Dermis lymphatic vessel endothelial cell (primary cell): ENCODE measurements around the gene TACR2. TPM values are rescaled to one million over a fixed set of nuclear protein-coding genes. Genes with fewer than 3 reads are reported as not detected.

Experiments used
- total RNA-seq: library from RNA; depleted of rRNA; stranded (reverse); fragments of >200 nt; gene quantifications from 2 replicates; pipeline ENCODE4 v1.2.1, GENCODE V29; 2014

The TACR2 gene
- total RNA-seq: 0.11 TPM in 1 of 2 replicates, not detected in the other

GRCh38 chr10:69416695-69417094 lies at the start of gene TACR2:
Gene TACR2 (minus strand): TSS chr10:69416918. CDS start chr10:69416323, 595 bp downstream.

DNA sequence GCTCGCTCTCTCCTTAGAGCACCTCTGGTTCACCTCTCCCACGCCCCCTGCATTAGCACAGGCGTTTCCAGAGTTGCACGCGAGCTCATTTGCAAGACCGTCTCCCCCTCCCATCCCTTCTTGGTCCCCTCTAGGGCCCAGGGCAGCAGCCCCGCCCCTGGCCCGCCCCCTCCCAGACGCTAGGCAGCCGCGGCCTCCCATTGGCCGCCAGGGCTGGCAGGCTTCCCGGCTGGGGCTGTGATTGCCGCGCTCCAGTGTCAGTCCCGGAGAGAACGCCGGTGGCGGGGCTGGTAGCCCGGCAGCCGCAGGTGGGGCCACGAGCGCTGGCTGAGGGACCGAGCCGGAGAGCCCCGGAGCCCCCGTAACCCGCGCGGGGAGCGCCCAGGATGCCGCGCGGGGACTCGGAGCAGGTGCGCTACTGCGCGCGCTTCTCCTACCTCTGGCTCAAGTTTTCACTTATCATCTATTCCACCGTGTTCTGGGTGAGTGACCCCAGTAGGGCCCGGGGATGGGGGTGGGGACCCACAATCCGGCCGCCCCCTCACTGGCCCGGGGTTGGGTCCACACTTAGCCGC lies 34.6 kb upstream of the TACR2 start, which contains the start of gene TSPAN15:
Gene TSPAN15, plus strand, starts transcription at position 257 of the 575 bp plus-strand sequence. Its CDS starts 130 bp downstream, at position 387.

Other genes with a start within 250 kb of the TACR2 start
- 15.7 and 19.3 TPM in 2 replicates for gene SUPV3L1, start 236.7 kb downstream of the TACR2 start, total RNA-seq
- under 0.01 and 0.11 TPM in 2 replicates for gene HKDC1, start 196.6 kb downstream of the TACR2 start, total RNA-seq
- gene HK1, start 138.4 kb downstream of the TACR2 start, total RNA-seq: 77.8 and 92.1 TPM in 2 replicates
- gene TSPAN15, start 34.5 kb upstream of the TACR2 start, total RNA-seq: 61.3 and 86.2 TPM in 2 replicates
- not detected in 2 replicates for gene NEUROG3, start 156.5 kb upstream of the TACR2 start, total RNA-seq
- 0.09 and 0.22 TPM in 2 replicates for gene FAM241B, start 213.3 kb upstream of the TACR2 start, total RNA-seq